Testis (tissue), 2 donors: ENCODE data around the gene EMB.

ENCODE experiments used
- POLR2A ChIP-seq: fragments of 450-650 bp; IDR thresholded peaks from one replicate; pipeline ENCODE4 v1.6.1; 2017; ENCODE audit warnings: antibody characterized with exemption, mild to moderate bottlenecking, moderate library complexity
- TF ChIP-seq, protein P1 (sequence below), 3 experiments: fragments of 450-650 bp in 2 of 3; fragments of 200-600 bp in 1 of 3; sonication (generic) in 1 of 3; IDR thresholded peaks; one replicate each; pipeline ENCODE4 v1.5.1; 2016 to 2019; ENCODE audit warnings: antibody characterized with exemption in 3 of 3, mild to moderate bottlenecking in 2 of 3, moderate library complexity in 1 of 3

GRCh38 chr5:50440651-50441492, at the start of gene EMB:
- TF ChIP-seq, protein P1, sequence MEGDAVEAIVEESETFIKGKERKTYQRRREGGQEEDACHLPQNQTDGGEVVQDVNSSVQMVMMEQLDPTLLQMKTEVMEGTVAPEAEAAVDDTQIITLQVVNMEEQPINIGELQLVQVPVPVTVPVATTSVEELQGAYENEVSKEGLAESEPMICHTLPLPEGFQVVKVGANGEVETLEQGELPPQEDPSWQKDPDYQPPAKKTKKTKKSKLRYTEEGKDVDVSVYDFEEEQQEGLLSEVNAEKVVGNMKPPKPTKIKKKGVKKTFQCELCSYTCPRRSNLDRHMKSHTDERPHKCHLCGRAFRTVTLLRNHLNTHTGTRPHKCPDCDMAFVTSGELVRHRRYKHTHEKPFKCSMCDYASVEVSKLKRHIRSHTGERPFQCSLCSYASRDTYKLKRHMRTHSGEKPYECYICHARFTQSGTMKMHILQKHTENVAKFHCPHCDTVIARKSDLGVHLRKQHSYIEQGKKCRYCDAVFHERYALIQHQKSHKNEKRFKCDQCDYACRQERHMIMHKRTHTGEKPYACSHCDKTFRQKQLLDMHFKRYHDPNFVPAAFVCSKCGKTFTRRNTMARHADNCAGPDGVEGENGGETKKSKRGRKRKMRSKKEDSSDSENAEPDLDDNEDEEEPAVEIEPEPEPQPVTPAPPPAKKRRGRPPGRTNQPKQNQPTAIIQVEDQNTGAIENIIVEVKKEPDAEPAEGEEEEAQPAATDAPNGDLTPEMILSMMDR (IDR thresholded peaks at IDR 0.05) = no peak
- TF ChIP-seq POLR2A = no peak
